HFFc6 (cell line): ENCODE measurements around the gene SPATC1L. TPM values are rescaled to one million over a fixed set of nuclear protein-coding genes. Genes with fewer than 3 reads are reported as not detected.
A peak's percentile ranks its signal among the peaks of the same experiment; 100 is the strongest.
"Not testable (repeated sequence)": the region's sequence is repeated elsewhere in the genome, so short reads cannot be mapped to it uniquely, and the experiment has no call there.

Source experiments
- DNase-seq: peaks from one replicate; pipeline ENCODE4 v3.0.0-alpha.2; 2018
- H3K27ac Mint-ChIP-seq: 2 replicates; pipeline ENCODE4 v1.8.0; 2020; ENCODE audit warnings: mild to moderate bottlenecking, mixed read lengths
- H3K27me3 Mint-ChIP-seq: 2 replicates; pipeline ENCODE4 v1.8.0; 2021; ENCODE audit warnings: mild to moderate bottlenecking, moderate library complexity, mixed read lengths; ENCODE audit not compliant: insufficient read depth
- H3K36me3 Mint-ChIP-seq: 2 replicates; pipeline ENCODE4 v1.8.0; 2021; ENCODE audit warnings: low read depth, mixed read lengths
- H3K4me1 Mint-ChIP-seq: 2 replicates; pipeline ENCODE4 v1.8.0; 2020; ENCODE audit warnings: low read depth, mixed read lengths
- H3K4me3 Mint-ChIP-seq: 2 replicates; pipeline ENCODE4 v1.8.0; 2020; ENCODE audit warnings: mild to moderate bottlenecking, moderate library complexity, mixed read lengths
- H3K9me3 Mint-ChIP-seq: 2 replicates; pipeline ENCODE4 v1.8.0; 2020; ENCODE audit warnings: mild to moderate bottlenecking, mixed read lengths
- total RNA-seq, 6 experiments: library from RNA; stranded (reverse); fragmentation: NEBNext Ultra II Directional; extraction: Animal tissue kit (Norgen Biotek cat#: 25700); gene quantifications; 2 replicates in 1 of 6; 3 replicates in 5 of 6; pipeline ENCODE4 v1.2.3, GENCODE V29; 2021
- TF ChIP-seq, protein P1 (sequence below): fragments of 200-600 bp; sonication (generic); IDR thresholded peaks from 2 replicates; pipeline ENCODE4 v1.5.0; 2021; ENCODE audit warnings: antibody characterized with exemption, mild to moderate bottlenecking

The SPATC1L gene
- total RNA-seq, 6 experiments from 2014 or later: 11.3 to 14.7 (median 13.1) TPM

- no peak overlapping the region for H3K4me3 Mint-ChIP-seq
- peaks cover 14% of the 10 kb centered on the region for H3K36me3 Mint-ChIP-seq
- no peak for DNase-seq
- H3K27ac Mint-ChIP-seq: no peak overlapping the region
- TF ChIP-seq, protein P1, sequence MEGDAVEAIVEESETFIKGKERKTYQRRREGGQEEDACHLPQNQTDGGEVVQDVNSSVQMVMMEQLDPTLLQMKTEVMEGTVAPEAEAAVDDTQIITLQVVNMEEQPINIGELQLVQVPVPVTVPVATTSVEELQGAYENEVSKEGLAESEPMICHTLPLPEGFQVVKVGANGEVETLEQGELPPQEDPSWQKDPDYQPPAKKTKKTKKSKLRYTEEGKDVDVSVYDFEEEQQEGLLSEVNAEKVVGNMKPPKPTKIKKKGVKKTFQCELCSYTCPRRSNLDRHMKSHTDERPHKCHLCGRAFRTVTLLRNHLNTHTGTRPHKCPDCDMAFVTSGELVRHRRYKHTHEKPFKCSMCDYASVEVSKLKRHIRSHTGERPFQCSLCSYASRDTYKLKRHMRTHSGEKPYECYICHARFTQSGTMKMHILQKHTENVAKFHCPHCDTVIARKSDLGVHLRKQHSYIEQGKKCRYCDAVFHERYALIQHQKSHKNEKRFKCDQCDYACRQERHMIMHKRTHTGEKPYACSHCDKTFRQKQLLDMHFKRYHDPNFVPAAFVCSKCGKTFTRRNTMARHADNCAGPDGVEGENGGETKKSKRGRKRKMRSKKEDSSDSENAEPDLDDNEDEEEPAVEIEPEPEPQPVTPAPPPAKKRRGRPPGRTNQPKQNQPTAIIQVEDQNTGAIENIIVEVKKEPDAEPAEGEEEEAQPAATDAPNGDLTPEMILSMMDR: no peak
- H3K9me3 Mint-ChIP-seq: no peaks in the 10 kb centered on the region
- no peaks in the 10 kb centered on the region for H3K27me3 Mint-ChIP-seq
- 0 out of 2 replicates have a peak, but pooled peaks cover under 1% of the 10 kb centered on the region for H3K4me1 Mint-ChIP-seq
Observed at GRCh38 chr21:46205766-46206162, 21.5 kb upstream of the SPATC1L start.

DNA sequence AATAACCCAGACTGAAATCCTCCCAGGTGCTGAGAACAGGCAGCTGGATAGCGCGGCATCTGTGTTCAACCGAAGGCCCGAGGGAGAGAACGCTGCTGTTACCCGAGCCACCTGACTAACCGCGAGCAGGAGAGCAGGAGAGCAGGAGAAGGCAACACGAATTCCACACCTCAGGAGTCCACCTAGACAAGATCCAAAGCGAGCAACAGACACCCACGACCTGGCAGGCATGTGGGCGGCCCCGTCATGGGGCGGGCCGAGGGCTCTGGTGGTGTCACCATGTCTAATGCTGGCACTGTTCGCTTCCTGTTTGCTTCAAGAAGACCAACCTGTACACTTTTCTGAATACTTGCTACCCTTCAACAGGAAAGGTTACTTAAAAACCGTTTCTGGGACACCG is 20.9 kb upstream of the SPATC1L start:
- Mint-ChIP-seq H3K4me1 (peaks cover 7% of the 10 kb centered on the region), H3K9me3 (no peaks in the 10 kb centered on the region), H3K27me3 (no peaks in the 10 kb centered on the region), H3K4me3 (no peak overlapping the region), H3K36me3 (peaks cover 20% of the 10 kb centered on the region), H3K27ac (no peak overlapping the region)
- no peak for DNase-seq
- TF ChIP-seq, protein P1: no peak

DNA sequence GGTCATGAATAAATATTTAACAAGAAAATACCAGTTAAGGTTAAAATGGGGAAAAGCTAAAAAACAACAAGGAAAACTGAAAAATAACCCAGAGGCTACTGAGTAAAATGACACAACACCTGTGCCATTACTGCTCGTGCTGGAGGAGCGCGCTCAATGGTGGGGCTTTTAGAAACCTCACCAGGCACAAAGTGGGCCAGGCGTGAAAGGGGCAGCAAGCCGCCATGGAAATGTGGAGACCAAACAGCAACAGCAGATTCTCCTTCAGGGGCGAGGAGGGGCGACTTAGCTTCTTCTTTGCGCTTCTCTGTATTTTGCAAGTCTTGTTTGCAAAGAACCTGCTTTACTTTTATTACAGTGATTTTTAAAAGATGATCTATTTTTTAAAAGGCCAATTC is 18.9 kb upstream of the SPATC1L start:
- H3K9me3 Mint-ChIP-seq: no peaks in the 10 kb centered on the region
- no peak overlapping the region for H3K4me3 Mint-ChIP-seq
- H3K36me3 Mint-ChIP-seq: peaks cover 35% of the 10 kb centered on the region
- no peak overlapping the region for H3K27ac Mint-ChIP-seq
- no peak for DNase-seq
- H3K4me1 Mint-ChIP-seq: peaks cover 15% of the 10 kb centered on the region
- TF ChIP-seq, protein P1: no peak
- H3K27me3 Mint-ChIP-seq: no peaks in the 10 kb centered on the region

DNA sequence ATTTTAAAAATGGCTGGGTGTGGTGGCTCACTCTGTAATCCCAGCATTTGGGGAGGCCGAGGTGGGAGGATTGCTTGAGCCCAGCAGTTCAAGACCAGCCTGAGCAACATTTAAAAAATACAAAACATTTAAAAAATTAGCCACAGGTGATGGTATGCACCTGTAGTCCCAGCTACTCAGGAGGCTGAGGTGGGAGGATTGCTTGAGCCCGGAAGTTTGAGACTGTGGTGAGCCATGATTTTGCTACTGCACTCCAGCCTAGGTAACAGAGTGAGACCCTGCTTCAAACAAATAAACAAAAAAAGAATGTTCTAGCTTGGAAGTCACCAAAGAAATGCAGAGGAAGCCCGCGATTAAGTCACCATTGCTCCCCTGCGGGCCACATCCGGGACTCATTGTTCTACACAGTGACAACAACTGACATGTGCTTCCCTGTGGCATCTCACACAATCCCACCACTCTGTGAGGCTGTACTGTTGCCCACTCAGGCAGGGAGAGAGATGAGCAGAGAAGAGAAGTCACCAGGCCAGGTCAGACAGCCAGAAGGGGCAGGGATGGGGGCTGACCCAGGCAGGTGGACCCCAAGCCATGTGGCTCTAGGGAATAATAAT is 18.4 kb upstream of the SPATC1L start:
- Mint-ChIP-seq H3K36me3 (peaks cover 32% of the 10 kb centered on the region), H3K4me1 (peaks cover 15% of the 10 kb centered on the region), H3K9me3 (no peaks in the 10 kb centered on the region), H3K4me3 (no peak overlapping the region), H3K27ac (no peak overlapping the region), H3K27me3 (no peaks in the 10 kb centered on the region)
- DNase-seq: no peak
- TF ChIP-seq, protein P1: no peak

DNA sequence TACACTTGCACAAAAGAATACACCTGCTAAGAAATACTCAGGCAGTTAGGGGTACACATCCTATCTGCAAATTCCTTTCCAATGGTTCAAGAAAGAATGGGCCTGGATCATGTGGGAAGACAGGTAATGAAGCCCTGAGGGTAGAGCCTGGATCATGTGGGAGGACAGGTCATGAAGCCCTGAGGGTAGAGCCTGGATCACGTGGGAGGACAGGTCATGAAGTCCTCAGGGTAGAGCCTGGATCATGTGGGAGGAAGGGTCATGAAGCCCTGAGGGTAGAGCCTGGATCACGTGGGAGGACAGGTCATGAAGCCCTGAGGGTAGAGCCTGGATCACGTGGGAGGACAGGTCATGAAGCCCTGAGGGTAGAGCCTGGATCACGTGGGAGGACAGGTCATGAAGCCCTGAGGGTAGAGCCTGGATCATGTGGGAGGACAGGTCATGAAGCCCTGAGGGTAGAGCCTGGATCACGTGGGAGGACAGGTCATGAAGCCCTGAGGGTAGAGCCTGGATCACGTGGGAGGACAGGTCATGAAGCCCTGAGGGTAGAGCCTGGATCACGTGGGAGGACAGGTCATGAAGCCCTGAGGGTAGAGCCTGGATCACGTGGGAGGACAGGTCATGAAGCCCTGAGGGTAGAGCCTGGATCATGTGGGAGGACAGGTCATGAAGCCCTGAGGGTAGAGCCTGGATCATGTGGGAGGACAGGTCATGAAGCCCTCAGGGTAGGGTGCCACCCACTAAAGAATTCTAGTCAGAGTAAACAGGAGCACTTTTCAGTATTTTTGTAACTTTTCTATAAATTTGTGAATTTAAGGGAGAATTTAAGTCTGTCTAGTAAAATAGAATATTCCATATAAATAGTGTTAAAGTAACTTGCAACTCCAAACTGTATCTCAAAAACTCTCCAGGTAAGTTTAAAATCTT is 16.9 kb upstream of the SPATC1L start:
- DNase-seq, H3K4me3 Mint-ChIP-seq, H3K9me3 Mint-ChIP-seq, H3K27me3 Mint-ChIP-seq: not testable (repeated sequence)
- Mint-ChIP-seq H3K36me3 (peaks cover 31% of the 10 kb centered on the region), H3K27ac (peak overlapping the region; percentile 46; the same call in 1 of the 2 replicates), H3K4me1 (peaks cover 15% of the 10 kb centered on the region)
